HEK293T (cell line): ENCODE data around the gene MTHFR.

Experiments used
- FOXK2 ChIP-seq: fragments of 450-650 bp; IDR thresholded peaks from 2 replicates; pipeline ENCODE4 v1.6.1; 2016; ENCODE audit warnings: mild to moderate bottlenecking
- SUZ12 ChIP-seq: fragments of 450-650 bp; IDR thresholded peaks from 2 replicates; pipeline ENCODE4 v1.6.1; 2016; ENCODE audit warnings: mild to moderate bottlenecking
- TF ChIP-seq, protein P1 (sequence below): fragments of 450-650 bp; IDR thresholded peaks from 2 replicates; pipeline ENCODE4 v1.6.1; 2016

GRCh38 chr1:11804666-11805421 lies 920 bp downstream of the MTHFR start:
- TF ChIP-seq FOXK2 (no peak), SUZ12 (no peak)
- TF ChIP-seq, protein P1, sequence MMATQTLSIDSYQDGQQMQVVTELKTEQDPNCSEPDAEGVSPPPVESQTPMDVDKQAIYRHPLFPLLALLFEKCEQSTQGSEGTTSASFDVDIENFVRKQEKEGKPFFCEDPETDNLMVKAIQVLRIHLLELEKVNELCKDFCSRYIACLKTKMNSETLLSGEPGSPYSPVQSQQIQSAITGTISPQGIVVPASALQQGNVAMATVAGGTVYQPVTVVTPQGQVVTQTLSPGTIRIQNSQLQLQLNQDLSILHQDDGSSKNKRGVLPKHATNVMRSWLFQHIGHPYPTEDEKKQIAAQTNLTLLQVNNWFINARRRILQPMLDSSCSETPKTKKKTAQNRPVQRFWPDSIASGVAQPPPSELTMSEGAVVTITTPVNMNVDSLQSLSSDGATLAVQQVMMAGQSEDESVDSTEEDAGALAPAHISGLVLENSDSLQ, result no peak
